Forelimb muscle (tissue), 1 donor: ENCODE measurements around the gene SELENOO. TPM values are rescaled to one million over a fixed set of nuclear protein-coding genes. Genes with fewer than 3 reads are reported as not detected.

Source experiments
- DNase-seq: peaks from one replicate; pipeline ENCODE4 v3.0.0-alpha.2; 2013; ENCODE audit warnings: low read depth
- polyA plus RNA-seq: library from polyadenylated mRNA; unstranded; fragments of 120-200 nt; gene quantifications from one replicate; pipeline ENCODE4 v1.2.1, GENCODE V29; 2013; ENCODE audit not compliant: insufficient read length

The SELENOO gene
- polyA plus RNA-seq, 1 donor: 15.7 TPM

GRCh38 chr22:50184902-50185374 is 15.9 kb upstream of the SELENOO start:
- no peak for DNase-seq

DNA sequence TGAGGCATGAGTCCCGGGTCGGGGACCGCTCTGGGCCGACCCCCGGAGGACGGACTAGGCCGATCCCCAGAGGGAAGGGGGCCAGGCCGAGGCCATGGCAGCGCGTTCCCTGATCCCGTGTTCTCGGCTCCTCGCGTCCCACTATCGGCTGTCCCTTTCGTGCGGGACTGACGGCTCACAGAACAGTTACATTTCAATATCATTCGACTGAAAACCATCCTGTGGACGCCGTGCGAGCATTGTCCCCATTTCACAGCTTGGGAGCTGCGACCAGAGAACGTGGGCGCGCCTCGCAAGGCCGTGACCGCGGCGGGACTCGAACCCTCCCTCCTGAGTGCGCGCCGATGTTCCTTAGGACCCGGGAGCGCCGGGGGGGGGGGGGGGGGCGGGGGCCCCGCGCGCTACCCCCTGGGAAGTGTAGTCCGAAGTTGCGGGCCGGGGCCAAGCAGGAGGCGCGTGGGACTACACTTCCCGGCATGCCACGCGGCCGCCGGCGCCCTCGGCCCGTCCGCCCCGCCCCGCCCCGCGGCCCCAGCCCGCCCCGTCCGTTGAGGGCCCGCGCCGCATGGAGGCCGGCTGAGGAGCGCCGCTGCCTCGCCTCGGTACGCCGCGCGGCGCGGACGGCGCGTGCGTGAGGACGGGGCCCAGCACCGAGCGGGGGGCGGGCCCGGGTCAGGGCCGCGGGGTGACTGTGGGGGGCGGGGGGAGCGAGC is 15.3 kb upstream of the SELENOO start, which contains the start of gene TRABD:
Gene TRABD (plus strand): TSS at position 539 of the 713 bp plus-strand sequence. CDS start 7,148 bp downstream, outside the sequence.
- peak; percentile 60 for DNase-seq

- no peak for DNase-seq
These were observed 14.6 kb upstream of the SELENOO start for GRCh38 chr22:50186181-50186714.

GRCh38 chr22:50186761-50187523 is 13.9 kb upstream of the SELENOO start:
- DNase-seq: no peak

DNA sequence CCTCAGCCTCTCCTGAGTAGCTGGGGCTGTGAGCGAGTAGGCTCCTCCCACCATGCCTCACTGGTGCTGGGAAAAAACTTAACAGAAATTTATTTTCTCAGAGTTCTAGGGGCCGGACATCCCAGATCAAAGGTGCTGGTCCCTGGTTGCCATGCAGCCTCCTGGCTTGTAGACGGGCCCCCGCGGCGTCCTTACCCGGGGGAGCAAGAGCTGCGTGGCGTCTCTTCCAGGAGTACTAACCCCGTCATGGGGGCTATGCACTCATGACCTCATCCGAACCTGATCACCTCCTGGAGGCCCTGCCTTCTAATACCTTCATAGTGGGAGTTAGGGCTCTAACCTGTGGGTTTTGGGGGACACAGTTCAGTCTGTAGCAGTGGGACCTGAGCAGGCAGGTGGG is 12.5 kb upstream of the SELENOO start:
- DNase-seq: no peak

DNA sequence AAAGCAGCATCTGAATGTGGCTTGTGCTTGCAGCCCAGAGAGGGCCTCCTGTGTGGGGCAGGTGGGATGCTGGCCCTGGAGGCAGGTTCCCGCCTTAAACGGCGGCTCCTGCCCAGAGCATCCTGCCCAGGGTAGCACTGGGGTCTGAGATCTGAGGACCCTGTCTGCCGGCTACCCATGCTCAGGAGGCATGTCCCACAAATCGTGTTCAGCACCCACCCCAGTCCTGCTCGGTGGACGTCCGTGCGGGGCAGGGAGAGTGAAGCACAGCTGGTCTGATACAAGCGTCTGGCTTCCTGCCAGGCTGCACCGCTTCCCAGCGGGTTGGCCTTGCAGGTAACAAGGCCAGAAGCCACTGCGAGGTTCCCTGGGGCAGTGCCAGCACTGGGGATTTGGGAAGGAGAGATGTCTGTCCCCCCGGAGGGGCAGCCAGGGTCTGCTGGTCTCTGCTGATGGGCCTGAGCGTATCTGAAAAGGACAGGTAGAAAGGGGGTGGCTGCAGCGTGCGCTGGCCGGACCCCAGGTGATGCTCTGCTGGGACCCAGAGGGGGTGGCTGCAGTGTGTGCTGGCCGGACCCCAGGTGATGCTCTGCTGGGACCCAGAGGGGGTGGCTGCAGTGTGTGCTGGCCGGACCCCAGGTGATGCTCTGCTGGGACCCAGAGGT is 11.5 kb upstream of the SELENOO start:
- DNase-seq: no peak

- no peak for DNase-seq
These were observed 11.0 kb upstream of the SELENOO start for GRCh38 chr22:50189849-50190181.

- no peak for DNase-seq
These were observed 10.4 kb upstream of the SELENOO start for GRCh38 chr22:50190182-50190940.

DNA sequence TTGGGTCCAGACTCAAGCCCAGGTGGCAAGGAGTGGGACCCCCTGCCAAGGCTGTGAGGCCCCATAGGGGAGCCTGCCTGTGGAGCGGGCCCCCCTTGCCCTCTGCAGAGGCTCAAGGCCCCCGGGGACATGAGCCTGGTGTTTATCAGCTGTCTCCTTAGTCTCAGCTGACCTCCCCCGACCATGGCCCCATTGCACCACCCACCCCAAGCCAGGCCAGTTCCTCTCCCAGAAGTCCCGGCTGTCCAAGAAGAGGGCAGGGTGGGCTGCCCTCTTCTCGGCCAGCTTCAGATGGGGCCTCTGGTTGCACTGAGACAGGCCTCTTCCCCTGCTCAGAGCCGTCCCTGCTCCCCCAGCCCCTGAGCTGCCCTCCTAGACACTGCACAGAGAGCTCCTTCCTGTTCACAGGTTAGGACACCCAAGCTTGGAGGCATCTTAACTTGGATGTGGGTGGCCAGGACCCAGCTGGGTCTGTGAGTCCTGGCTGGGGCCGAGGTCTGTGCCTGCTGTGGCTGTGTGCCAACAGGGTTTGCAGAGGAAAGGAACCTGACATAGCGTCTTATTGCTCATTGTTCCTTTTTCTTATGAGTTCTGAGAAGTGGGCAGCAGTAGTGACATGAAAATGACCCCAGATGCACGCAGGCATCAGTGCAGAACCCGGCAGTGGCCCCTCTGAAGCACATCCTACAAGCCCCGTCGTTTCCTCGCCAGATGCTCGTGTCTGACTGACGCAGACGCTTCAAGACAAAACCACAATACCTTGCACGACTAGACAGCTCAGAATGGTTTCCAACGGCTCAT is 9.7 kb upstream of the SELENOO start:
- DNase-seq: no peak

DNA sequence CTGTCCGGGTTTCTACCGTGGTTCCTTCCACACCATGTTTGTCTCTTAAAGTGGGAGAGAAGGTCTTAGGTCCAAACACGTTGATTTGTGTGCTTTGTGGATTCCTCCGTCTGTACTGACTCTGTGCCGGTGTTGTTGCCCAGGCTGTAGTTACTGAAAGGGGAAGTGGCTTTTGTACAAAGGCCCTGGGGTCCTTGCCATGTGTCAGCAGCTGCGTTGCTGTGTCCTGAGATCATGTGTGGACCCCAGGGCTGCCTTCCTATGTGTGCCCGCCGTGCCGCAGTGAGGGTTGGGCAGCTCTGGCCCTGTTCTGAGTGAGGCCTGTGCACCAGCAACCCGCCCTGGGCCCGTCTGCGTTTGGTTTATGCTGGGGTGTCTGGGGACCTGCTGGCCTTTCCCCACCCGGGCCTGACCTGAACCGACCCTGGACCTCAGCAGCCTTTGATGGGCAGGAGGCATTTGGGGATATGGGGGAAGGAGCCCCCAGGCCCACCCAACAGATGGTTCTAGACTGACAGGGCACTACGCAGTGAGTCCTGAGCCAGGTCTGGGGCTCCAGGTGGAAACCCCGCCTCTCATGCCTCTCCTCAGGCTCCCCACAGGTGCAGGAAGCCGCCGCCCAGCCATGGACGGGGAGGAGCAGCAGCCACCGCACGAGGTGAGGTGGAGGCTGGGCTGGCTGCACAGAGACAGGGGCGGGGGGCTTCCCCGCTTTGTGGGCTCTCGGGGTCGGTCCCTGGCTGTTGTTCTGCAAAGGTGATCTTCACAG is 8.2 kb upstream of the SELENOO start:
- DNase-seq: no peak

DNA sequence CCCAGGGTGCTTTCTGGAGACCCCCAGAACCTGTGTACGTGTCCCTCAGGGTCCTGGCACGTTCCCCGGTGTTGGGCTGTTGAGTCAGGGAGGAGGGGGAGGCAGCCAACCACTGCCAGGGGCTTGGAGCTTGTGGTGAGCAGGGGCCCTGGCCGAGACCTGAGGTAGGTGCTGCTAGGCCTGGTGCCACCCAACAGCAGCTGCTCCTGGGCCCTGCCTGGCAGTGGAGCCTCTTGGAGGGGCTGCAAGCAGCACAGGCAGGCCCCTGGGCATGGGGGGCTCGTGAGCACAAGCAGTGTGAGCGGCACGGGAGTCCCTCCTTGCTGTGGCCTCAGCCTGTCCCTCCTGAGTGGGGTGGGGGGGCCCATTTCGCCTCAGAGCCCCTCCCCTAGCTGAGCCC is 7.2 kb upstream of the SELENOO start:
- no peak for DNase-seq

DNA sequence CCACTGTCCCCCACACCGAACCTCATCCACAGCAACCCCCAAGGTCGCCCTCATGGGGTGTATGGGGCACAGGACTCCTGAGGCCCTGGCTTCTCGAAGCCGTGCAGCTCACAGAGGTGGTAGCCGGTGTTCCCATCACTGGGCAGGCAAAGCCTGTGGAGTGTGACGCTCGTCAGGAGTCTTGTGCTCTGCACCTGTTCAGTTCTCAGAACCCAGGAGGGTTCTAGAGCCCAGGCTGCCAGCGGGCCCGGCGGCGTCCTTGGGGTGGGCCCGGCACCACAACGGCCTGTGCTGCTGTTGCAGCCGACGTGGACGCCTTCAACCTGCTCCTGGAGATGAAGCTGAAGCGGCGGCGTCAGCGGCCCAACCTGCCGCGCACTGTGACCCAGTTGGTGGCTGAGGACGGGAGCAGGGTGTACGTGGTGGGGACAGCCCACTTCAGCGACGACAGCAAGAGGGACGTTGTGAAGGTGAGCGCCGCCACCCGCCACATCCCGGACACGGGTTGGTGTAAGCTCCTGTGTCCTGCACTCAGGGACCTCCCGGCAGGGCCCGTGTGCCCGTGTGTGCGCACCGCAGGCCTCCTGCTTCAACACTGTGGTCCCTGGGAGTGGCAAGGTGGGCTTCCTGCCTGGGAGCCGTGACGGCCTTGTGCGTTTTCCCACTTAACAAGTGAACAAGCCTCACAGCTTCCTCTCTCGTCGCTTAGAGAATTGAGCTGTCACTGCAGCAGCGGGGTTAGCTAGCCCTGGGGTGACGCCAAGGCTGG is 6.6 kb upstream of the SELENOO start:
- DNase-seq: no peak

DNA sequence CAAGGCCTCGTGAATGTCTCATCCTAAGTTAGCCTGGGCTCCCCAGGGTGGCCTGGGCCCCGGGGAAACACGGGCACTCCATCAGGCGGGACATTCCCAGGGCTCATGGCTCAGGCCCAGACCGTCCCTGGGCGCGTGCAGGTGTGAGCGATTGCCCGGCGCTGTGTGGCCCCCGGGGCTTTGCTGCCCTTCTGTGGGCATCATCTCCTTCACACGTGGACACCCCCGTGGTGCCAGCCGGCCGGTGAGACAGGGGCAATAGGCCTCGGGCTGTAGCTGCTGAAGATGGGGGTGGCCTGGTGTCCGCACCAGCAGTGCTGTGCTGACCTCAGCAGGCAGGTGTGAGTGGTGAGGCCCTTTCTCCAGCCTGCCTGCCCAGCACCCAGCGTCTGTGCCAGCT is 4.6 kb upstream of the SELENOO start:
- no peak for DNase-seq

DNA sequence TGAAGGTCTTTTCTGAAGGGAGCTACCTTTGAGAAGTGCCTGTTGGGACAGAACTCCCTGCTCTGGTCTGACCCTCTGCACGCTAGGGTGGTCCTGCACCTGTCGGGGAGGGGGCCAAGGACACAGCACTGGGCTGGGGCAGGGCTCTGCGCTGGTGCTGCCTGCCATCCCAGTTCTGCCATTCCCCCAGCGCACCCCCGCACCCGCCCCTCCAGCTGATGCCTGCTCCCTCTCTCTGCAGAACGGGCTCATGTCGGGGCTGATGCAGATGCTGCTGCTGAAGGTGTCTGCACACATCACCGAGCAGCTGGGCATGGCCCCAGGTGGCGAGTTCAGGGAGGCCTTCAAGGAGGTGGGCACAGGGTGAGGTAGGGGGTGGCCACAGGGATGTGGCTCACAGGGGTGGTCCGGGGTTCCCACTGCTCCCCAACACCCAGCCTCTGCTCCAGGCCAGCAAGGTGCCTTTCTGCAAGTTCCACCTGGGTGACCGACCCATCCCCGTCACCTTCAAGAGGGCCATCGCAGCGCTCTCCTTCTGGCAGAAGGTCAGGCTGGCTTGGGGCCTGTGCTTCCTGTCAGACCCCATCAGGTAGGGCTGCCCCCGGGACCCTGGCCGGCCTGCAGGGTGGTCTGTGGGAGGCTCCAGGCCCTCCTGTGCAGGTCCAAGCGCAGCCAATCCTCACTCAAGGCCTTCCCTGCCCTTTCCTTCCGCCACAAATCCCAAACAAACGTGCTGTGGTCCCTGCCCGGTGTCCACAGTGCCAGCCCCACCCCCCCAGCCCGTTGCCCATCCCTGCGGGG is 3.6 kb upstream of the SELENOO start:
- no peak for DNase-seq

GRCh38 chr22:50197856-50198623 is 2.8 kb upstream of the SELENOO start:
- no peak for DNase-seq

GRCh38 chr22:50198624-50199017 is 2.2 kb upstream of the SELENOO start:
- no peak for DNase-seq

GRCh38 chr22:50199251-50199721 is 1.5 kb upstream of the SELENOO start:
- no peak for DNase-seq
